Stromal cell of bone marrow (primary cell): ENCODE data around the gene ARHGEF6.
"Not testable (repeated sequence)": the region's sequence is repeated elsewhere in the genome, so short reads cannot be mapped to it uniquely, and the experiment has no call there.

ENCODE experiments used
- DNase-seq: peaks from one replicate; pipeline ENCODE4 v3.0.0-alpha.2; 2012; ENCODE audit warnings: low read depth

ARHGEF6 gene

GRCh38 chrX:136783159-136783558, 2.4 kb upstream of the ARHGEF6 start:
- no peak for DNase-seq

DNA sequence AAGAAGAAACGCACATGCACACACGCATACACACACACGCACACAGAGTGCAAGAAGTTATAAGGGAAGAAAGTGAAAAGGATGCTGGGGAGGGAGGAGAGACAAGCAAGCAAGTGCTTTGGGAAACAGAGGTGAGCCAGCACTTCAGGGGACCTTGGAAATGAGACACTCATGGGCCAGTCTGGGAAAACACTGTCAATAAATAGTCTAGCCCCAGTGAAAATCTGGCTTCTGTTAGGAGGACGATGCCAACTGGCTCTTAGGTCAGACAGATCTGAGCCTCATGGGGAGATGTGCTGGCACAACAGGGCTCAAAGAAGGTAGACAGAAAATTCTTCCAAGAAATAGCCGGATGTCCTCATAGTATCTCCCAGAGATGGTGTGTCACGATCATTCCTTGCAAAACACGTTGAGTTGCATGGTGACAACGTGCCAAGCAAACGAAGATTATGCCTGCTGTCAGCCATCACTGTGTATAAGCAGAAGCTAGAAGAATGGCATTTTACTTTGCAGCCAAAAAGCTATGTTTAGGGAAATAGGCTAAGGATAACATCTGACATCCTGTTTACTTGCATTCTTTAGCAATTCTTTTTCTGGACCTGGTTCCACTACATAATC, 557 bp upstream of the ARHGEF6 start:
- no peak for DNase-seq

- DNase-seq, result no peak
Observed at GRCh38 chrX:136780241-136780640, 491 bp downstream of the ARHGEF6 start.

DNA sequence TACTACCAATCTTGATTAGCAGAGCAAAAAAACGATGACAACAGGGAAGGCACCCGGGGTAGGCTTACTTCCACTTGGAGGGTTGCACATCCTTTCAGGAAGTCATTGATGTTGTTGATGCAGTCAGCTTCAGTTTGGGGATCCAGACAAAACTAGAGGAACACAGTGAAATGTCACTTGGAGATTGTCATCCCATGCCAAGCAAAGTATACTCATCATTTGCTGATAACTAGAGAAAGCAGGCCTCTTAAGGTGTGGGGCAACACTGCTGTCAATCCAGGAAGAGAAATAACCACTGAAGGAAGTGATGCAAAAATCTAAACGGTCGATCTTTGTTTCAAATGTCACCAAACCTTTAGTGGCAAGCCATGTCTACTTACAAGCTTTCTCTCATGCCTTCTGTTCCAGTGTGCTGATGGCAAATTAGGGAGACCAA, 1.4 kb downstream of the ARHGEF6 start:
- DNase-seq, result no peak

GRCh38 chrX:136778916-136779315, 1.8 kb downstream of the ARHGEF6 start:
- DNase-seq, result no peak

- DNase-seq, result no peak
Observed at GRCh38 chrX:136778020-136778419, 2.7 kb downstream of the ARHGEF6 start.

DNA sequence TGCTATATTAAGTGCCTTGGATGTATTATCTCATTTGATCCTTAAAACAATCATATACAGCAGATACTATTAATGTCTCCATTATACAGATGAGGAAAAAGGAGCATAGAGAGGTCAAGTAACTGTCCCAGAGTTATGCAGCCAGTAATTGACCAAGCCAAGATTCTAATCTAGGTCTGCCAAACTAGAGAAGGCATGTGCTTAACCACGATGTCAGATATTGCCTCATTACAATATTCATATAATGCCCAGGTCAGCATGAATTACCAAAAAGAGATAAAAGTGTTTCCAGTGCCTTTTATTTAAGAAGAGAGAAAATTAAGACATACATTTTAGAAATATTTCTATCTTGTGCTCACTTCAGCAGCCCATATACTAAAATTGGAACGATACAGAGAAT, 7.1 kb downstream of the ARHGEF6 start:
- no peak for DNase-seq

- not testable (repeated sequence) for DNase-seq
Observed at GRCh38 chrX:136771869-136772268, 8.9 kb downstream of the ARHGEF6 start.

GRCh38 chrX:136768469-136769084, 12.2 kb downstream of the ARHGEF6 start:
- peak; percentile 93 for DNase-seq

GRCh38 chrX:136767104-136767941, 13.4 kb downstream of the ARHGEF6 start:
- DNase-seq, result no peak

- no peak for DNase-seq
Observed at GRCh38 chrX:136766785-136767103, 14.0 kb downstream of the ARHGEF6 start.

DNA sequence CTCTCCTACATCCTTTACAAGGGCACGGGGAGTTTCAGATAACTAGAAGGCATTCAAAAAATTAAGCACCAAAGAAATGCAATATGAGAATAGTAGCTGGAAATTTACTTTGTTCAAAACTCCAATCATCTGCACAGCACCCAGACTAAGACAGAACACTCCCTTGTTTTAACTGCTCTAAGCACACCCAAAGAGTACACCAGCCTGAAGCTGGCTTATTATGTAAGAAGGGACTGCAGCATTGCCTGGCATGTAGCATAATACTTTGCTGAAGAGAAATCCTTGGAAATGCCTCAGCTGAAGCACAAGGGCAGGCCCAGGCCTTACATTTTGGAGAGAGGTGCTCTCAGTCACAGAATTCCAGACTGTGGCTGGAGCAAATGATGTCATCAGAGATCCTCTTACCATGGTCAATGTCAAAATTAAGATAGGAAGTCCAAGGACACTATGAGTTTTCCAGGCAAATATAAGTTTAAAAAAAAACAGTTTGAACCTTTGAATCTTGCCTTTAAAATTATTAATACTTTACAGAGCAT, 14.8 kb downstream of the ARHGEF6 start:
- DNase-seq, result no peak

GRCh38 chrX:136764206-136764605, 16.5 kb downstream of the ARHGEF6 start:
- no peak for DNase-seq

DNA sequence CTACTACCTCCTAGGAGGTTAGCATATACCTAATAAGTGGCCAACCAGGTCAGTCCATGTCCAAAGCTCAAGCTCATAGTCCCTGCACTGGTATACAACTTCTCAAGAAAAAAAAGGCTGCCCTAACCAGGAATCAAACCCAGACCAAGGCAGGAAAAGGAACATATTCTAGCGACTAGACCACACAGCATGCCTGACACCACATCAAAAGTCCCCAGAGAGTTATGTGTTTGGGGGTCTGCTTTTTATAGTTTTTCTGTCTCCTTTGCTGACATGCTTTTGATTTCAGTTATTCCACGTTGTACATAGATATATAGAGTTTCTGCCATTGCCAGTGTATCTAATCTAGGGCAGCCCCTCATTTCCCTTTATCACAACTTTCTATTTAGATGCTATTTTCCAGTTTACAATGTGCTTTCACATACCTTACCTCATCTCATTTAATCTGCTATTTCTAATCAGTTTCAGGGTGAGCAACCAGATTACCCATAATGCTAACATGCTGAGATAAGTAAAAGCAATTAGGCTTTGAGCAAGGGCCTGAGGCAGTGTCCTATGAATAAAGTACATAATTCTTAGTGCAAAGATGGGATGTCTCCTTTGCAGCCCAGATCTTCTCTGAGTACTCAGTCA, 17.8 kb downstream of the ARHGEF6 start:
- no peak for DNase-seq

- no peak for DNase-seq
Observed at GRCh38 chrX:136761421-136761820, 19.3 kb downstream of the ARHGEF6 start.

DNA sequence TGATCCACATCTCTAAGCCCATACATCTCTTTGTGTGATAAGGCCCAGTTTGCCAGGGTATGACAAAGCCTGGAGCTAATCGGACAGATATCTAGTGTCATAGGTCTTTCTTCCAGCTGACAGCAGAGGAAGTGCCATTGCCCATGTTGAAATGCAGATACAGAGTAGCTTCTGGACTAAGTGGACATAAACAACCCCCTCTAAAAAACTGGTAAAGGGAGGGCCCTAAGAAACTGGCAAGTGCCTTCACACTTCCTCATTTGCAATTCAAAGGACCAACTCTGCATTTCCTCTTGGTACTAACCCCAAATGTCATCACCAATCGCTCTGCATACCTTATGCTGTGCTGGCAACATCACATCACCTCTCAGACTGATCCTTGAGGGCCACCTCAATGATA, 20.8 kb downstream of the ARHGEF6 start:
- no peak for DNase-seq

- DNase-seq, result no peak
Observed at GRCh38 chrX:136755411-136755810, 25.3 kb downstream of the ARHGEF6 start.

DNA sequence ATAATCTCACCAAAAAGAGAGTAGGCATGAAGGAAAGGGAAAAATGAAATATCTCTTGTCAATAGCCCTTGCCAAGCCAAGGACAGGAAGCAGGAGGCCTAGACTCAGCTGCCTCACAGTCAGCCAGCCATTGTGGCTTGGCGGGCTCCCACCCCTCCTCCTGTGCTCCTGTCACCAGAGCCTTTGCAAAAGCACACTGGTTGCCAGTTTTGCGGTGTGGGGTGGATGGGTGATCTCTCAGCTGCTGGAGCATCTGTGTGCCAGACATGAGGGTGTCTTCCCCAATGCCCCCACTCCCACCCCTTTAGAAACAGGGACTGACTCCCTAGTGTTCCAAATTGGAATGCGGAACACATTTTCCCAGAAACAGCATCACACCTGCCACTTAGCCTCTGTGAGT, 26.1 kb downstream of the ARHGEF6 start:
- DNase-seq, result peak; percentile 30

DNA sequence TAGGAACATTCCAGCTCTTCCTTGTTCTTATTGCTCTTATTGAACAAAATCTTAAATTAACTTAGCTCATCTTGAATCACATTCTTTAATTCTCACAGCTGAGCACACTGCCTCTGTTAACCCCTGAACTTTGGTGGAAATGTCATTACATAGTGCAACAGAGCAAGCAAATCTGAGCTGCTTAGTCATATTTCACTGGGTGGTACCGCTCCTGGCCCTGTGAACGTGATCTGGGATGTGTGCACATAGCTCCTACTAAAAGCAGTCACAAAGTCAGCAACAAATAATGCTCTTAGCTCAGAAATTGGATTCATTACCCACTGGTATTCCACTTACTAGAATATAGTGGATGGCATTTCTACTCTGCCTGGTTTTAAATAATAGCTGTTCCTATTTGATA, 27.9 kb downstream of the ARHGEF6 start:
- DNase-seq, result peak; percentile 45

- no peak for DNase-seq
Observed at GRCh38 chrX:136752346-136752745, 28.4 kb downstream of the ARHGEF6 start.

DNA sequence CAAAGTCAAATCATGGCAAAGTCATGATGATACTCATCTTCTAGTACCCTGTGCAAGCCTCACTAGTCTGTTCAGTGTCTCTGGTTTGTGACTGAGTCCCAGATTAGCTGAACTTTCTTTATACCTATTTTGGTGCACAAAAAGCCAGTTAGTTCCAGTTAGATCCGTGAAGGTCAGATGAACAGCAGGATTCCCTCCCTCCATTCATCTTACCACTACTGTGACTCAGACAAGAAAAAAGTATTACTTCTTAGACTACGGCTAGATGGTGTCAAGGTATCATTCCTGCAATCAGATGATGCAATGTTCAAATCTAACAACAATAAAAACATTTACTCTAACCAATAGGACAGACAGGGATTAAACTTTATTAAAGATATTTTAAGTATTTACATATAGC, 30.4 kb downstream of the ARHGEF6 start:
- no peak for DNase-seq
